GM23338 (cell line): Measurements from ENCODE around the gene OOSP2. TPM values are rescaled to one million over a fixed set of nuclear protein-coding genes. Genes with fewer than 3 reads are reported as not detected.

Experiments used
- ATAC-seq: fragments of 200-7000 bp; cut with Tn5 transposase; 3 replicates; pipeline ENCODE4 v1.9.1; 2020
- DNase-seq: peaks from one replicate; pipeline ENCODE4 v3.0.0-alpha.2; 2015; ENCODE audit warnings: low spot score
- H2AFZ ChIP-seq: fragments of 200-600 bp; sonication (generic); 2 replicates; pipeline ENCODE4 v1.8.0; 2016; ENCODE audit warnings: antibody characterized with exemption, mild to moderate bottlenecking, moderate library complexity
- H3F3A ChIP-seq: fragments of 200-600 bp; sonication (generic); replicated peaks from 2 replicates; pipeline ENCODE4 v1.8.0; 2017; ENCODE audit warnings: antibody characterized with exemption, mixed run types, low read depth
- H3K27ac ChIP-seq: fragments of 200-600 bp; sonication (generic); 2 replicates; pipeline ENCODE4 v1.6.1; 2016; ENCODE audit warnings: low read depth
- H3K27me3 ChIP-seq: fragments of 200-600 bp; sonication (generic); 2 replicates; pipeline ENCODE4 v1.8.0; 2016; ENCODE audit warnings: mild to moderate bottlenecking, mixed run types, moderate library complexity; ENCODE audit not compliant: insufficient read depth
- H3K36me3 ChIP-seq: fragments of 200-600 bp; sonication (generic); 2 replicates; pipeline ENCODE4 v1.8.0; 2016; ENCODE audit warnings: mild to moderate bottlenecking; ENCODE audit not compliant: insufficient read depth
- H3K4me1 ChIP-seq: fragments of 200-600 bp; sonication (generic); 2 replicates; pipeline ENCODE4 v1.8.0; 2016; ENCODE audit warnings: mild to moderate bottlenecking, moderate library complexity; ENCODE audit not compliant: insufficient read depth
- H3K4me2 ChIP-seq: fragments of 200-600 bp; sonication (generic); 2 replicates; pipeline ENCODE4 v1.7.1; 2017; ENCODE audit warnings: mixed run types
- H3K4me3 ChIP-seq: fragments of 200-600 bp; sonication (generic); 2 replicates; pipeline ENCODE4 v1.6.1; 2016; ENCODE audit warnings: mixed run types
- H3K79me2 ChIP-seq: fragments of 200-600 bp; sonication (generic); replicated peaks from 2 replicates; pipeline ENCODE4 v1.8.0; 2017; ENCODE audit warnings: mild to moderate bottlenecking; ENCODE audit not compliant: insufficient read depth
- H3K9me2 ChIP-seq: fragments of 200-600 bp; sonication (generic); 2 replicates; pipeline ENCODE4 v1.8.0; 2017; ENCODE audit not compliant: insufficient read depth
- H4K20me1 ChIP-seq: fragments of 200-600 bp; sonication (generic); replicated peaks from 2 replicates; pipeline ENCODE4 v1.8.0; 2017; ENCODE audit warnings: mild to moderate bottlenecking; ENCODE audit not compliant: insufficient read depth
- H3K27ac Mint-ChIP-seq: 2 replicates; pipeline ENCODE4 v1.8.0; 2020; ENCODE audit warnings: inconsistent platforms, mild to moderate bottlenecking, moderate library complexity, mixed read lengths
- H3K27me3 Mint-ChIP-seq: 3 replicates; pipeline ENCODE4 v1.8.0; 2022; ENCODE audit warnings: low read depth, mild to moderate bottlenecking, moderate library complexity, mixed read lengths, inconsistent platforms; ENCODE audit not compliant: insufficient read depth, poor library complexity
- H3K36me3 Mint-ChIP-seq: 3 replicates; pipeline ENCODE4 v1.8.0; 2021; ENCODE audit warnings: low read depth, mild to moderate bottlenecking, inconsistent platforms, moderate library complexity, mixed read lengths
- H3K4me1 Mint-ChIP-seq: 3 replicates; pipeline ENCODE4 v1.8.0; 2020; ENCODE audit warnings: mild to moderate bottlenecking, inconsistent platforms, mixed read lengths
- H3K4me3 Mint-ChIP-seq: 3 replicates; pipeline ENCODE4 v1.8.0; 2021; ENCODE audit warnings: moderate library complexity, mild to moderate bottlenecking, inconsistent platforms, mixed read lengths
- H3K9me3 Mint-ChIP-seq: 3 replicates; pipeline ENCODE4 v1.8.0; 2020; ENCODE audit warnings: moderate library complexity, mild to moderate bottlenecking, inconsistent platforms, mixed read lengths
- CREB1 ChIP-seq: fragments of 250-450 bp; sonication (Bioruptor Pico); IDR thresholded peaks from 2 replicates; pipeline ENCODE4 v1.5.0; 2020; ENCODE audit warnings: low read depth, mild to moderate bottlenecking, moderate library complexity
- ETS1 ChIP-seq: IDR thresholded peaks from 2 replicates; pipeline ENCODE4 v1.6.1; 2016; ENCODE audit warnings: antibody characterized with exemption
- EZH2 ChIP-seq: fragments of 200-600 bp; sonication (generic); IDR thresholded peaks from one replicate; pipeline ENCODE4 v1.8.0; 2017; ENCODE audit warnings: antibody characterized with exemption, mild to moderate bottlenecking, low read depth; ENCODE audit not compliant: unreplicated experiment
- EZH2phosphoT487 ChIP-seq: fragments of 200-600 bp; sonication (generic); IDR thresholded peaks from one replicate; pipeline ENCODE4 v1.8.1; 2018; ENCODE audit warnings: antibody characterized with exemption; ENCODE audit not compliant: unreplicated experiment
- JUNB ChIP-seq: IDR thresholded peaks from one replicate; pipeline ENCODE4 v1.6.1; 2016; ENCODE audit warnings: antibody characterized with exemption; ENCODE audit not compliant: unreplicated experiment
- NANOG ChIP-seq: IDR thresholded peaks from 2 replicates; pipeline ENCODE4 v1.6.1; 2016; ENCODE audit warnings: antibody characterized with exemption, borderline replicate concordance
- POLR2AphosphoS5 ChIP-seq: IDR thresholded peaks from 2 replicates; pipeline ENCODE4 v1.6.1; 2016; ENCODE audit warnings: antibody characterized with exemption, low read depth
- STAT1 ChIP-seq: IDR thresholded peaks from one replicate; pipeline ENCODE4 v1.6.1; 2016; ENCODE audit warnings: antibody characterized with exemption; ENCODE audit not compliant: unreplicated experiment
- ZNF114 ChIP-seq: fragments of 250-450 bp; sonication (Bioruptor Pico); IDR thresholded peaks from 2 replicates; pipeline ENCODE4 v1.5.0; 2020; ENCODE audit warnings: mild to moderate bottlenecking, moderate library complexity
- ZNF331 ChIP-seq: fragments of 250-450 bp; sonication (Bioruptor Pico); IDR thresholded peaks from 2 replicates; pipeline ENCODE4 v1.5.0; 2020; ENCODE audit warnings: low read depth, mild to moderate bottlenecking, moderate library complexity
- polyA plus RNA-seq: library from polyadenylated mRNA; unstranded; fragments of >200 nt; fragmentation: Nextera tagmentation; extraction: Ambion mirVana; gene quantifications from 2 replicates; pipeline ENCODE4 v1.2.1, GENCODE V29; 2016
- total RNA-seq: library from RNA; depleted of rRNA; stranded (reverse); fragments of >200 nt; shearing (Covaris generic); gene quantifications from 2 replicates; pipeline ENCODE4 v1.2.3, GENCODE V29; 2014
- TF ChIP-seq, protein P1 (sequence below): IDR thresholded peaks from one replicate; pipeline ENCODE4 v1.6.1; 2018; ENCODE audit warnings: antibody characterized with exemption; ENCODE audit not compliant: unreplicated experiment
- TF ChIP-seq, protein P2 (sequence below): fragments of 250-450 bp; sonication (Bioruptor Pico); IDR thresholded peaks from 2 replicates; pipeline ENCODE4 v1.5.0; 2020; ENCODE audit warnings: mild to moderate bottlenecking, moderate library complexity
- TF ChIP-seq, protein P3 (sequence below), 2 experiments: fragments of 200-600 bp in 1 of 2; sonication (generic) in 1 of 2; conservative IDR thresholded peaks; 2 replicates each; pipeline versions ENCODE4 v1.5.1 to v1.6.1; 2016 to 2017; ENCODE audit warnings: antibody characterized with exemption in 2 of 2, low read depth in 2 of 2, mild to moderate bottlenecking in 2 of 2, moderate library complexity in 1 of 2

Gene OOSP2
- total and polyA plus RNA-seq, 2 experiments from 2014 or later: not detected

DNA sequence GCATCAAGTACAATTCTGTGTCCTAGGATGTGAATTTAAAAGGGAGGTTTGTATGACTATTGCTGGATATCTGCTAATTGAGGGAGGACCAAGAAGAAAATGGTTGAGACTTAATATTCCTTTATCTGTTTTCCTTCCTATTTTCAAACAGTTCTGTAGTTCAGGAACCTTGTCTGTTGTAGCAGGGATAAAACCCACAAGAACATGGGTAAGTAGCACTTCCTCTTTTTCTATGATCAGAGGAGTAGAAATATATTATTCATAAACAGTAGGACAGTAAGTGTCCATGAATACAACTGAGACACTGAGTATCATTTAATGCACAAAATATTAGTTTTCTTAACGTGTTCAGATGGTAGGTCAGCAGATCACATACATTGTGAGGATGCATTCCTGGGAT, 23.9 kb downstream of the OOSP2 start:
- DNase-seq: no peak
- no peaks in the 10 kb centered on the region for H3K36me3 Mint-ChIP-seq
- peaks cover 4% of the 10 kb centered on the region; the same call in 1 of the 2 replicates for H3K9me2 ChIP-seq
- H3F3A ChIP-seq: no peaks in the 10 kb centered on the region
- H4K20me1 ChIP-seq: no peaks in the 10 kb centered on the region
- ATAC-seq: no peak
- no peak overlapping the region for H3K4me3 ChIP-seq
- no peaks in the 10 kb centered on the region for H3K36me3 ChIP-seq
- H3K4me1 ChIP-seq: no peaks in the 10 kb centered on the region
- H2AFZ ChIP-seq: no peak overlapping the region
- H3K4me3 Mint-ChIP-seq: no peak overlapping the region
- H3K27ac ChIP-seq: no peak overlapping the region
- H3K27ac Mint-ChIP-seq: no peak overlapping the region
- no peak overlapping the region for H3K4me2 ChIP-seq
- no peaks in the 10 kb centered on the region for H3K27me3 ChIP-seq
- H3K9me3 Mint-ChIP-seq: no peaks in the 10 kb centered on the region
- H3K4me1 Mint-ChIP-seq: no peaks in the 10 kb centered on the region
- no peaks in the 10 kb centered on the region for H3K79me2 ChIP-seq
- H3K27me3 Mint-ChIP-seq: peaks cover 2% of the 10 kb centered on the region
- TF ChIP-seq, protein P1, sequence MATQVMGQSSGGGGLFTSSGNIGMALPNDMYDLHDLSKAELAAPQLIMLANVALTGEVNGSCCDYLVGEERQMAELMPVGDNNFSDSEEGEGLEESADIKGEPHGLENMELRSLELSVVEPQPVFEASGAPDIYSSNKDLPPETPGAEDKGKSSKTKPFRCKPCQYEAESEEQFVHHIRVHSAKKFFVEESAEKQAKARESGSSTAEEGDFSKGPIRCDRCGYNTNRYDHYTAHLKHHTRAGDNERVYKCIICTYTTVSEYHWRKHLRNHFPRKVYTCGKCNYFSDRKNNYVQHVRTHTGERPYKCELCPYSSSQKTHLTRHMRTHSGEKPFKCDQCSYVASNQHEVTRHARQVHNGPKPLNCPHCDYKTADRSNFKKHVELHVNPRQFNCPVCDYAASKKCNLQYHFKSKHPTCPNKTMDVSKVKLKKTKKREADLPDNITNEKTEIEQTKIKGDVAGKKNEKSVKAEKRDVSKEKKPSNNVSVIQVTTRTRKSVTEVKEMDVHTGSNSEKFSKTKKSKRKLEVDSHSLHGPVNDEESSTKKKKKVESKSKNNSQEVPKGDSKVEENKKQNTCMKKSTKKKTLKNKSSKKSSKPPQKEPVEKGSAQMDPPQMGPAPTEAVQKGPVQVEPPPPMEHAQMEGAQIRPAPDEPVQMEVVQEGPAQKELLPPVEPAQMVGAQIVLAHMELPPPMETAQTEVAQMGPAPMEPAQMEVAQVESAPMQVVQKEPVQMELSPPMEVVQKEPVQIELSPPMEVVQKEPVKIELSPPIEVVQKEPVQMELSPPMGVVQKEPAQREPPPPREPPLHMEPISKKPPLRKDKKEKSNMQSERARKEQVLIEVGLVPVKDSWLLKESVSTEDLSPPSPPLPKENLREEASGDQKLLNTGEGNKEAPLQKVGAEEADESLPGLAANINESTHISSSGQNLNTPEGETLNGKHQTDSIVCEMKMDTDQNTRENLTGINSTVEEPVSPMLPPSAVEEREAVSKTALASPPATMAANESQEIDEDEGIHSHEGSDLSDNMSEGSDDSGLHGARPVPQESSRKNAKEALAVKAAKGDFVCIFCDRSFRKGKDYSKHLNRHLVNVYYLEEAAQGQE: no peak
- no peak for TF ChIP-seq EZH2phosphoT487
- TF ChIP-seq, protein P2, sequence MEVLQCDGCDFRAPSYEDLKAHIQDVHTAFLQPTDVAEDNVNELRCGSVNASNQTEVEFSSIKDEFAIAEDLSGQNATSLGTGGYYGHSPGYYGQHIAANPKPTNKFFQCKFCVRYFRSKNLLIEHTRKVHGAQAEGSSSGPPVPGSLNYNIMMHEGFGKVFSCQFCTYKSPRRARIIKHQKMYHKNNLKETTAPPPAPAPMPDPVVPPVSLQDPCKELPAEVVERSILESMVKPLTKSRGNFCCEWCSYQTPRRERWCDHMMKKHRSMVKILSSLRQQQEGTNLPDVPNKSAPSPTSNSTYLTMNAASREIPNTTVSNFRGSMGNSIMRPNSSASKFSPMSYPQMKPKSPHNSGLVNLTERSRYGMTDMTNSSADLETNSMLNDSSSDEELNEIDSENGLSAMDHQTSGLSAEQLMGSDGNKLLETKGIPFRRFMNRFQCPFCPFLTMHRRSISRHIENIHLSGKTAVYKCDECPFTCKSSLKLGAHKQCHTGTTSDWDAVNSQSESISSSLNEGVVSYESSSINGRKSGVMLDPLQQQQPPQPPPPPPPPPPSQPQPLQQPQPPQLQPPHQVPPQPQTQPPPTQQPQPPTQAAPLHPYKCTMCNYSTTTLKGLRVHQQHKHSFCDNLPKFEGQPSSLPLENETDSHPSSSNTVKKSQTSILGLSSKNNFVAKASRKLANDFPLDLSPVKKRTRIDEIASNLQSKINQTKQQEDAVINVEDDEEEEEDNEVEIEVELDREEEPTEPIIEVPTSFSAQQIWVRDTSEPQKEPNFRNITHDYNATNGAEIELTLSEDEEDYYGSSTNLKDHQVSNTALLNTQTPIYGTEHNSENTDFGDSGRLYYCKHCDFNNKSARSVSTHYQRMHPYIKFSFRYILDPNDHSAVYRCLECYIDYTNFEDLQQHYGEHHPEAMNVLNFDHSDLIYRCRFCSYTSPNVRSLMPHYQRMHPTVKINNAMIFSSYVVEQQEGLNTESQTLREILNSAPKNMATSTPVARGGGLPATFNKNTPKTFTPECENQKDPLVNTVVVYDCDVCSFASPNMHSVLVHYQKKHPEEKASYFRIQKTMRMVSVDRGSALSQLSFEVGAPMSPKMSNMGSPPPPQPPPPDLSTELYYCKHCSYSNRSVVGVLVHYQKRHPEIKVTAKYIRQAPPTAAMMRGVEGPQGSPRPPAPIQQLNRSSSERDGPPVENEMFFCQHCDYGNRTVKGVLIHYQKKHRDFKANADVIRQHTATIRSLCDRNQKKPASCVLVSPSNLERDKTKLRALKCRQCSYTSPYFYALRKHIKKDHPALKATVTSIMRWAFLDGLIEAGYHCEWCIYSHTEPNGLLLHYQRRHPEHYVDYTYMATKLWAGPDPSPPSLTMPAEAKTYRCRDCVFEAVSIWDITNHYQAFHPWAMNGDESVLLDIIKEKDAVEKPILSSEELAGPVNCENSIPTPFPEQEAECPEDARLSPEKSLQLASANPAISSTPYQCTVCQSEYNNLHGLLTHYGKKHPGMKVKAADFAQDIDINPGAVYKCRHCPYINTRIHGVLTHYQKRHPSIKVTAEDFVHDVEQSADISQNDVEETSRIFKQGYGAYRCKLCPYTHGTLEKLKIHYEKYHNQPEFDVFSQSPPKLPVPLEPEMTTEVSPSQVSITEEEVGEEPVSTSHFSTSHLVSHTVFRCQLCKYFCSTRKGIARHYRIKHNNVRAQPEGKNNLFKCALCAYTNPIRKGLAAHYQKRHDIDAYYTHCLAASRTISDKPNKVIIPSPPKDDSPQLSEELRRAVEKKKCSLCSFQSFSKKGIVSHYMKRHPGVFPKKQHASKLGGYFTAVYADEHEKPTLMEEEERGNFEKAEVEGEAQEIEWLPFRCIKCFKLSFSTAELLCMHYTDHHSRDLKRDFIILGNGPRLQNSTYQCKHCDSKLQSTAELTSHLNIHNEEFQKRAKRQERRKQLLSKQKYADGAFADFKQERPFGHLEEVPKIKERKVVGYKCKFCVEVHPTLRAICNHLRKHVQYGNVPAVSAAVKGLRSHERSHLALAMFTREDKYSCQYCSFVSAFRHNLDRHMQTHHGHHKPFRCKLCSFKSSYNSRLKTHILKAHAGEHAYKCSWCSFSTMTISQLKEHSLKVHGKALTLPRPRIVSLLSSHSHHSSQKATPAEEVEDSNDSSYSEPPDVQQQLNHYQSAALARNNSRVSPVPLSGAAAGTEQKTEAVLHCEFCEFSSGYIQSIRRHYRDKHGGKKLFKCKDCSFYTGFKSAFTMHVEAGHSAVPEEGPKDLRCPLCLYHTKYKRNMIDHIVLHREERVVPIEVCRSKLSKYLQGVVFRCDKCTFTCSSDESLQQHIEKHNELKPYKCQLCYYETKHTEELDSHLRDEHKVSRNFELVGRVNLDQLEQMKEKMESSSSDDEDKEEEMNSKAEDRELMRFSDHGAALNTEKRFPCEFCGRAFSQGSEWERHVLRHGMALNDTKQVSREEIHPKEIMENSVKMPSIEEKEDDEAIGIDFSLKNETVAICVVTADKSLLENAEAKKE: no peak
- TF ChIP-seq NANOG: no peak
- no peak for TF ChIP-seq JUNB
- TF ChIP-seq ZNF114 (CRISPR knock-in tag): no peak
- no peak for TF ChIP-seq EZH2
- TF ChIP-seq ETS1: no peak
- TF ChIP-seq, protein P3, sequence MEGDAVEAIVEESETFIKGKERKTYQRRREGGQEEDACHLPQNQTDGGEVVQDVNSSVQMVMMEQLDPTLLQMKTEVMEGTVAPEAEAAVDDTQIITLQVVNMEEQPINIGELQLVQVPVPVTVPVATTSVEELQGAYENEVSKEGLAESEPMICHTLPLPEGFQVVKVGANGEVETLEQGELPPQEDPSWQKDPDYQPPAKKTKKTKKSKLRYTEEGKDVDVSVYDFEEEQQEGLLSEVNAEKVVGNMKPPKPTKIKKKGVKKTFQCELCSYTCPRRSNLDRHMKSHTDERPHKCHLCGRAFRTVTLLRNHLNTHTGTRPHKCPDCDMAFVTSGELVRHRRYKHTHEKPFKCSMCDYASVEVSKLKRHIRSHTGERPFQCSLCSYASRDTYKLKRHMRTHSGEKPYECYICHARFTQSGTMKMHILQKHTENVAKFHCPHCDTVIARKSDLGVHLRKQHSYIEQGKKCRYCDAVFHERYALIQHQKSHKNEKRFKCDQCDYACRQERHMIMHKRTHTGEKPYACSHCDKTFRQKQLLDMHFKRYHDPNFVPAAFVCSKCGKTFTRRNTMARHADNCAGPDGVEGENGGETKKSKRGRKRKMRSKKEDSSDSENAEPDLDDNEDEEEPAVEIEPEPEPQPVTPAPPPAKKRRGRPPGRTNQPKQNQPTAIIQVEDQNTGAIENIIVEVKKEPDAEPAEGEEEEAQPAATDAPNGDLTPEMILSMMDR (conservative IDR thresholded peaks at IDR 0.05; ENCODE audit: low read depth in 2 of 2): no peak
- no peak for TF ChIP-seq STAT1
- no peak for TF ChIP-seq POLR2AphosphoS5
- TF ChIP-seq CREB1 (CRISPR knock-in tag): no peak
- TF ChIP-seq ZNF331 (CRISPR knock-in tag): no peak
